BLaER1 treated with 17β-estradiol and CSF1 and Interleukin-3, amounts not matched to agents 10 nM and 100 nM (cell line): ENCODE results near the gene PCAT6.
A peak's percentile ranks its signal among the peaks of the same experiment; 100 is the strongest.

ENCODE experiments used
- H3K27ac ChIP-seq, 11 experiments: shearing (Covaris generic); formaldehyde crosslinking; 2 replicates each; pipeline ENCODE4 v1.8.1; 2022
- H3K27me3 ChIP-seq, 11 experiments: shearing (Covaris generic); formaldehyde crosslinking; 2 replicates each; pipeline ENCODE4 v1.8.1; 2022
- H3K36me3 ChIP-seq, 11 experiments: shearing (Covaris generic); formaldehyde crosslinking; 2 replicates each; pipeline ENCODE4 v1.8.1; 2022
- H3K4me1 ChIP-seq, 10 experiments: shearing (Covaris generic); formaldehyde crosslinking; 2 replicates each; pipeline ENCODE4 v1.8.1; 2022
- H3K4me2 ChIP-seq, 11 experiments: shearing (Covaris generic); formaldehyde crosslinking; 2 replicates each; pipeline ENCODE4 v1.8.1; 2022
- H3K4me3 ChIP-seq, 10 experiments: shearing (Covaris generic); formaldehyde crosslinking; 2 replicates each; pipeline ENCODE4 v1.8.1; 2022
- H3K9ac ChIP-seq, 11 experiments: shearing (Covaris generic); formaldehyde crosslinking; 2 replicates each; pipeline ENCODE4 v1.8.1; 2022
- H3K9me3 ChIP-seq, 11 experiments: shearing (Covaris generic); formaldehyde crosslinking; replicated peaks in 1 of 11; 2 replicates each; pipeline ENCODE4 v1.8.1; 2022
- H4K20me1 ChIP-seq, 11 experiments: shearing (Covaris generic); formaldehyde crosslinking; 2 replicates each; pipeline ENCODE4 v1.8.1; 2022
- Cebpa-rat ChIP-seq, 11 experiments: shearing (Covaris generic); IDR thresholded peaks; 2 replicates each; pipeline ENCODE4 v1.8.1; 2022

The PCAT6 gene

GRCh38 chr1:202802998-202803932 is 7.5 kb upstream of the PCAT6 start:
- Histone ChIP-seq H3K27ac (peak overlapping the region in 6 of 11 experiments; percentile 11 to 61 (median 30); a peak in 7 of 22 replicates), H3K9me3 (no peaks in the 10 kb centered on the region), H4K20me1 (peaks cover 50 to 88% (median 75%) of the 10 kb centered on the region in 11 experiments), H3K27me3 (no peaks in the 10 kb centered on the region), H3K9ac (no peak overlapping the region), H3K4me3 (no peak overlapping the region), H3K4me1 (peaks cover 45 to 69% (median 54%) of the 10 kb centered on the region in 10 experiments), H3K4me2 (peak overlapping the region; percentile 53 to 96 (median 85)), H3K36me3 (peaks cover 10 to 30% (median 22%) of the 10 kb centered on the region in 11 experiments; a peak in 17 of 22 replicates)
- TF ChIP-seq Cebpa-rat (IDR thresholded peaks at IDR 0.05) = peak in 6 of 11 experiments; percentile 27 to 68 (median 46); a peak in 6 of 22 replicates

- Histone ChIP-seq H3K4me2 (peak overlapping the region; percentile 83 to 96 (median 87)), H3K4me3 (peak overlapping the region in 2 of 10 experiments; percentile 95 to 97; a peak in 1 of 20 replicates), H3K9me3 (no peaks in the 10 kb centered on the region), H4K20me1 (peaks cover 42 to 80% (median 66%) of the 10 kb centered on the region in 11 experiments), H3K36me3 (peaks cover 1 to 21% (median 13%) of the 10 kb centered on the region in 11 experiments; a peak in 14 of 22 replicates), H3K4me1 (peaks cover 44 to 67% (median 53%) of the 10 kb centered on the region in 10 experiments), H3K27me3 (no peaks in the 10 kb centered on the region), H3K9ac (peak overlapping the region in 1 of 11 experiments; percentile 97; a peak in 1 of 22 replicates), H3K27ac (peak overlapping the region in 6 of 11 experiments; percentile 23 to 95 (median 68); a peak in 9 of 22 replicates)
- TF ChIP-seq Cebpa-rat (IDR thresholded peaks at IDR 0.05) = no peak
These were observed 6.6 kb upstream of the PCAT6 start for GRCh38 chr1:202804126-202804525.

GRCh38 chr1:202805886-202806844 is 4.6 kb upstream of the PCAT6 start:
- Histone ChIP-seq H3K4me1 (peaks cover 53 to 64% (median 60%) of the 10 kb centered on the region in 10 experiments), H4K20me1 (peaks cover 21 to 59% (median 46%) of the 10 kb centered on the region in 11 experiments; a peak in 21 of 22 replicates), H3K9ac (peak overlapping the region; percentile 86 to 98 (median 96))

GRCh38 chr1:202806845-202807450 is 3.8 kb upstream of the PCAT6 start:
- H3K4me3 ChIP-seq = peak overlapping the region; percentile 87 to 98 (median 96)
- H3K9me3 ChIP-seq = no peaks in the 10 kb centered on the region
- peaks cover 61 to 70% (median 64%) of the 10 kb centered on the region in 10 experiments for H3K4me1 ChIP-seq
- no peaks in the 10 kb centered on the region for H3K27me3 ChIP-seq
- peak overlapping the region; percentile 83 to 96 (median 87) for H3K4me2 ChIP-seq
- peaks cover 16 to 51% (median 39%) of the 10 kb centered on the region in 11 experiments; a peak in 21 of 22 replicates for H4K20me1 ChIP-seq
- peak overlapping the region; percentile 66 to 96 (median 94) for H3K27ac ChIP-seq
- peak overlapping the region; percentile 86 to 98 (median 96) for H3K9ac ChIP-seq
- H3K36me3 ChIP-seq = peaks cover 0 to 9% (median 0%) of the 10 kb centered on the region in 11 experiments; a peak in 1 of 22 replicates
- TF ChIP-seq Cebpa-rat (IDR thresholded peaks at IDR 0.05) = no peak

More at GRCh38 chr1:202805886-202806844, 4.6 kb upstream of the PCAT6 start:
- no peaks in the 10 kb centered on the region for H3K9me3 ChIP-seq
- peak overlapping the region; percentile 87 to 98 (median 96) for H3K4me3 ChIP-seq
- H3K4me2 ChIP-seq = peak overlapping the region; percentile 83 to 96 (median 87)
- peaks cover 0 to 10% (median 0%) of the 10 kb centered on the region in 11 experiments; a peak in 3 of 22 replicates for H3K36me3 ChIP-seq
- H3K27me3 ChIP-seq = no peaks in the 10 kb centered on the region
- no peak for TF ChIP-seq Cebpa-rat (IDR thresholded peaks at IDR 0.05)
- peak overlapping the region; percentile 66 to 96 (median 94); a peak in 21 of 22 replicates for H3K27ac ChIP-seq

GRCh38 chr1:202807451-202807925 is 3.3 kb upstream of the PCAT6 start:
- Histone ChIP-seq H3K36me3 (peaks cover 0 to 9% (median 0%) of the 10 kb centered on the region in 11 experiments; a peak in 1 of 22 replicates), H3K4me2 (peak overlapping the region; percentile 83 to 96 (median 88)), H3K4me1 (peaks cover 62 to 70% (median 67%) of the 10 kb centered on the region in 10 experiments), H3K27me3 (no peaks in the 10 kb centered on the region), H3K4me3 (peak overlapping the region; percentile 87 to 98 (median 96)), H3K9me3 (no peaks in the 10 kb centered on the region), H3K9ac (peak overlapping the region; percentile 86 to 98 (median 96)), H4K20me1 (peaks cover 11 to 46% (median 34%) of the 10 kb centered on the region in 11 experiments; a peak in 19 of 22 replicates), H3K27ac (peak overlapping the region; percentile 66 to 96 (median 94))
- TF ChIP-seq Cebpa-rat (IDR thresholded peaks at IDR 0.05) = no peak

- H3K4me2 ChIP-seq = peak within 1 kb of the TSS; percentile 83 to 96 (median 88)
- peak within 1 kb of the TSS; percentile 87 to 98 (median 96) for H3K4me3 ChIP-seq
- peaks cover 58 to 68% (median 64%) of the 10 kb centered on the region in 10 experiments for H3K4me1 ChIP-seq
- H4K20me1 ChIP-seq = peaks cover 4 to 39% (median 28%) of the 10 kb centered on the region in 11 experiments; a peak in 17 of 22 replicates
- peak within 1 kb of the TSS; percentile 66 to 96 (median 94) for H3K27ac ChIP-seq
- H3K9me3 ChIP-seq = no peaks in the 10 kb centered on the region
- H3K9ac ChIP-seq = peak within 1 kb of the TSS; percentile 86 to 98 (median 96)
- peaks cover 0 to 5% (median 0%) of the 10 kb centered on the region in 11 experiments; a peak in 1 of 22 replicates for H3K36me3 ChIP-seq
- no peak for TF ChIP-seq Cebpa-rat (IDR thresholded peaks at IDR 0.05)
- H3K27me3 ChIP-seq = no peaks in the 10 kb centered on the region
These were observed 2.6 kb upstream of the PCAT6 start, which contains the start of gene KDM5B for GRCh38 chr1:202807926-202808757. Gene KDM5B, minus strand, starts transcription at chr1:202808421. Its CDS starts 116 bp downstream, at chr1:202808305.
